ENCODE measurements around the gene SHC3. TPM values are rescaled to one million over a fixed set of nuclear protein-coding genes. Genes with fewer than 3 reads are reported as not detected.

Gene SHC3
- total RNA-seq, 1 donor from 2014 or later, result 17.7 TPM

- TF ChIP-seq CTCF (conservative IDR thresholded peaks at IDR 0.05), result no peak
- DNase-seq (ENCODE audit: low read depth, low spot score), result no peak
Measured at GRCh38 chr9:88969646-88970373, 208.8 kb downstream of the SHC3 start.

GRCh38 chr9:88968799-88969198 lies 209.8 kb downstream of the SHC3 start:
- peaks cover 6% of the 10 kb centered on the region for H3K4me1 Mint-ChIP-seq

More at GRCh38 chr9:88969646-88970373, 208.8 kb downstream of the SHC3 start:
- Mint-ChIP-seq H3K36me3 (ENCODE audit: low read depth) (no peaks in the 10 kb centered on the region), H3K4me3 (no peak overlapping the region), H3K27ac (ENCODE audit: unreplicated experiment) (no peak overlapping the region), H3K27me3 (ENCODE audit: low read depth) (peaks cover 76% of the 10 kb centered on the region), H3K4me1 (peaks cover 6% of the 10 kb centered on the region), H3K9me3 (no peaks in the 10 kb centered on the region)

GRCh38 chr9:88966894-88967676 lies 211.5 kb downstream of the SHC3 start:
- H3K9me3 Mint-ChIP-seq, result no peaks in the 10 kb centered on the region
- peaks cover 6% of the 10 kb centered on the region for H3K4me1 Mint-ChIP-seq
- no peaks in the 10 kb centered on the region for H3K36me3 Mint-ChIP-seq (ENCODE audit: low read depth)
- no peak overlapping the region for H3K27ac Mint-ChIP-seq (ENCODE audit: unreplicated experiment)
- DNase-seq (ENCODE audit: low read depth, low spot score), result no peak
- H3K27me3 Mint-ChIP-seq (ENCODE audit: low read depth), result peaks cover 94% of the 10 kb centered on the region
- no peak overlapping the region for H3K4me3 Mint-ChIP-seq
- TF ChIP-seq CTCF (conservative IDR thresholded peaks at IDR 0.05), result no peak

More at GRCh38 chr9:88968799-88969198, 209.8 kb downstream of the SHC3 start:
- no peak for DNase-seq (ENCODE audit: low read depth, low spot score)
- no peak overlapping the region for H3K4me3 Mint-ChIP-seq
- no peak for TF ChIP-seq CTCF (conservative IDR thresholded peaks at IDR 0.05)
- H3K36me3 Mint-ChIP-seq (ENCODE audit: low read depth), result no peaks in the 10 kb centered on the region
- no peak overlapping the region for H3K27ac Mint-ChIP-seq (ENCODE audit: unreplicated experiment)
- peaks cover 84% of the 10 kb centered on the region for H3K27me3 Mint-ChIP-seq (ENCODE audit: low read depth)
- no peaks in the 10 kb centered on the region for H3K9me3 Mint-ChIP-seq

GRCh38 chr9:88965473-88965872 lies 213.1 kb downstream of the SHC3 start:
- no peak for TF ChIP-seq CTCF (conservative IDR thresholded peaks at IDR 0.05)

GRCh38 chr9:88960632-88961031 lies 218.0 kb downstream of the SHC3 start:
- H3K27ac Mint-ChIP-seq (ENCODE audit: unreplicated experiment), result no peak overlapping the region

More at GRCh38 chr9:88965473-88965872, 213.1 kb downstream of the SHC3 start:
- no peaks in the 10 kb centered on the region for H3K9me3 Mint-ChIP-seq
- H3K4me1 Mint-ChIP-seq, result no peaks in the 10 kb centered on the region
- no peak overlapping the region for H3K27ac Mint-ChIP-seq (ENCODE audit: unreplicated experiment)
- peaks cover 97% of the 10 kb centered on the region for H3K27me3 Mint-ChIP-seq (ENCODE audit: low read depth)
- no peak overlapping the region for H3K4me3 Mint-ChIP-seq
- no peaks in the 10 kb centered on the region for H3K36me3 Mint-ChIP-seq (ENCODE audit: low read depth)
- no peak for DNase-seq (ENCODE audit: low read depth, low spot score)

More at GRCh38 chr9:88960632-88961031, 218.0 kb downstream of the SHC3 start:
- Mint-ChIP-seq H3K4me1 (peaks cover 5% of the 10 kb centered on the region), H3K9me3 (no peaks in the 10 kb centered on the region), H3K36me3 (ENCODE audit: low read depth) (no peaks in the 10 kb centered on the region), H3K27me3 (ENCODE audit: low read depth) (peaks cover 80% of the 10 kb centered on the region), H3K4me3 (no peak overlapping the region)
- no peak for DNase-seq (ENCODE audit: low read depth, low spot score)
- TF ChIP-seq CTCF (conservative IDR thresholded peaks at IDR 0.05), result no peak

Data from neural crest cell (in vitro differentiated cells).